LHCN-M2 (cell line): ENCODE data around the gene RAB44. TPM values are rescaled to one million over a fixed set of nuclear protein-coding genes. Genes with fewer than 3 reads are reported as not detected.
"Not testable (repeated sequence)": the region's sequence is repeated elsewhere in the genome, so short reads cannot be mapped to it uniquely, and the experiment has no call there.

Source experiments
- DNase-seq: peaks from one replicate; pipeline ENCODE4 v3.0.0-alpha.2; 2012; ENCODE audit warnings: low read depth
- total RNA-seq: library from RNA; depleted of rRNA; stranded (reverse); fragments of >200 nt; gene quantifications from 2 replicates; pipeline ENCODE4 v1.2.3, GENCODE V29; 2014

RAB44 gene
- total RNA-seq, 1 experiment from 2014 or later: not detected

DNA sequence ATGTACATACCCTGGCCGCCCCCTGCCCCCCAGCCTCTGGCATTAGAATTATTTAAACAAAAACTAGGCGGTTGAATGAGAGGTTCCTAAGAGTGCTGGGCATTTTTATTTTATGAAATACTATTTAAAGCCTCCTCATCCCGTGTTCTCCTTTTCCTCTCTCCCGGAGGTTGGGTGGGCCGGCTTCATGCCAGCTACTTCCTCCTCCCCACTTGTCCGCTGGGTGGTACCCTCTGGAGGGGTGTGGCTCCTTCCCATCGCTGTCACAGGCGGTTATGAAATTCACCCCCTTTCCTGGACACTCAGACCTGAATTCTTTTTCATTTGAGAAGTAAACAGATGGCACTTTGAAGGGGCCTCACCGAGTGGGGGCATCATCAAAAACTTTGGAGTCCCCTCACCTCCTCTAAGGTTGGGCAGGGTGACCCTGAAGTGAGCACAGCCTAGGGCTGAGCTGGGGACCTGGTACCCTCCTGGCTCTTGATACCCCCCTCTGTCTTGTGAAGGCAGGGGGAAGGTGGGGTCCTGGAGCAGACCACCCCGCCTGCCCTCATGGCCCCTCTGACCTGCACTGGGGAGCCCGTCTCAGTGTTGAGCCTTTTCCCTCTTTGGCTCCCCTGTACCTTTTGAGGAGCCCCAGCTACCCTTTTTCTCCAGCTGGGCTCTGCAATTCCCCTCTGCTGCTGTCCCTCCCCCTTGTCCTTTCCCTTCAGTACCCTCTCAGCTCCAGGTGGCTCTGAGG is 11.5 kb upstream of the RAB44 start:
- no peak for DNase-seq

DNA sequence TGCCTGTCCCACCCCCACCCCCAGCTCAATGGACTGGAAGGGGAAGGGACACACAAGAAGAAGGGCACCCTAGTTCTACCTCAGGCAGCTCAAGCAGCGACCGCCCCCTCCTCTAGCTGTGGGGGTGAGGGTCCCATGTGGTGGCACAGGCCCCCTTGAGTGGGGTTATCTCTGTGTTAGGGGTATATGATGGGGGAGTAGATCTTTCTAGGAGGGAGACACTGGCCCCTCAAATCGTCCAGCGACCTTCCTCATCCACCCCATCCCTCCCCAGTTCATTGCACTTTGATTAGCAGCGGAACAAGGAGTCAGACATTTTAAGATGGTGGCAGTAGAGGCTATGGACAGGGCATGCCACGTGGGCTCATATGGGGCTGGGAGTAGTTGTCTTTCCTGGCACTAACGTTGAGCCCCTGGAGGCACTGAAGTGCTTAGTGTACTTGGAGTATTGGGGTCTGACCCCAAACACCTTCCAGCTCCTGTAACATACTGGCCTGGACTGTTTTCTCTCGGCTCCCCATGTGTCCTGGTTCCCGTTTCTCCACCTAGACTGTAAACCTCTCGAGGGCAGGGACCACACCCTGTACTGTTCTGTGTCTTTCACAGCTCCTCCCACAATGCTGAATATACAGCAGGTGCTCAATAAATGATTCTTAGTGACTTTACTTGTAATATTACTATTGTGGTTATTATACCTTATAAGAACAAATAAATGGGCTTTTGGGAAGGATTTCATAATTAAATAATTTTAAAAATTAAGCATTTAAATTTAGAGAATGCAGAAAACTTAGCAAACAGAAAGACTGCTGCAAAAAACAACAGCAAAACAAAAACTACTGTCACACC is 10.7 kb upstream of the RAB44 start:
- DNase-seq: no peak

DNA sequence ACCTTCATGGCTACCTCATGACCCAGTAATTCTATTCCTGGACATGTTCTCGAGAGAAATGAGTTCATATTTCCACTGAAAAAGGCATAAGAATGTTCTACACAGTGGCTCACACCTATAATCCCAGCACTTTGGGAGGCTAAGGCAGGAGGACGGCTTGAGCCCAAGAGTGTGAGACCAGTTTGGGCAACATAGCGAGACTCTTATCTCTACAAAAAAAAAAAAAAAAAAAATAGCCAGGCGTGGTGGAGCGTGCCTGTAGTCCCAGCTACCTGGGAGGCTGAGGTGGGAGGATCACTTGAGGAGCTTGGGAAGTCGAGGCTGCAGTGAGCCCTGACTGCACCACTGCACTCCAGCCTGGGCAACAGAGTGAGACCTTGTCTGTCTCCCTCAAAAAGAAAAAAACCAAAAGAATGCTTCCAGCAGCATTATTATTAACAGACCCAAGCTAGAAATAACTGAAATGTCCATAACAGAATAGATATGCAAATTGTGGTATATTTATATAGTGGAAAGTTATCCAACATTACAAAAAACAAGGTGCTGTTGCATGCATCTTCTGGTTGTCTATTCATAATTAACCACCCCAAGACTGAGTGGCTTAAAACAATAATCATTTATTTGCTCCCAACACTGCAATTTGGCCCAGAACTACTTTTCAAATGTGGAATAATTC is 9.4 kb upstream of the RAB44 start:
- DNase-seq: peak; percentile 37

DNA sequence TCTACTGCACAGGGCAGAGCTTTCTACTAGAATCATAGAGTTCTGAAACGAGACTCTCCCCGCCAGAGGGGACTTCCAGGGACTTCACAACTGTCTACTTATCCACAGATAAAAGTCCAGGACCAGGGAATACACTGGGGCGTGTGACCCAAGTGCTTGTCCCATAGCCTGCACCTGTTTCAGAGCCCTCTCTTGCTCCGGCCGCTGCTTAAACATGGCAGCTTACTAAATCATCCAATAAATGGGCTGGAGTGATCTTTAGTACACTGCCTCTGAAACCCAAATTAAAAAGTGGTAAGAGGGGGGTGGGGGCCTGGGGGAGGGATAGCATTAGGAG is 8.9 kb upstream of the RAB44 start:
- no peak for DNase-seq

DNA sequence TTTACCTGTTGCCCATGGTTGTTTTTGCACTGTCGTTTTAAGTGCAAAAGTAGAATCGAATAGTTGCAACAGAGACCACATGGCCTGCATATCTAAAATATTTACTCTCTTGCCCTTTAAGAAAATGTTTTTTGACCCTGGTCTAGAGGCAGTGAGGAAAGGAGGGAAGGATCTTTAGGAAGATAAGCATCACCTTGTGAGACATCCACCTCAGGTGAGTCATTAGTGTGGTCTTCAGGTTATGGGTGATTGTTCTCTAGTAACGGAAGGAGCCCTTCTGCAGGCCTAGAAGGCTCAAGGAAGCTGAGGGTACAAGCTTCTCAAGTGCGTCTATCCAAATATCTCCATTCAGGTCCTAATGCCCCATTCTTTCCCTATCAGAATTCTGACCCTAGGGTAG is 6.6 kb upstream of the RAB44 start:
- DNase-seq: no peak

DNA sequence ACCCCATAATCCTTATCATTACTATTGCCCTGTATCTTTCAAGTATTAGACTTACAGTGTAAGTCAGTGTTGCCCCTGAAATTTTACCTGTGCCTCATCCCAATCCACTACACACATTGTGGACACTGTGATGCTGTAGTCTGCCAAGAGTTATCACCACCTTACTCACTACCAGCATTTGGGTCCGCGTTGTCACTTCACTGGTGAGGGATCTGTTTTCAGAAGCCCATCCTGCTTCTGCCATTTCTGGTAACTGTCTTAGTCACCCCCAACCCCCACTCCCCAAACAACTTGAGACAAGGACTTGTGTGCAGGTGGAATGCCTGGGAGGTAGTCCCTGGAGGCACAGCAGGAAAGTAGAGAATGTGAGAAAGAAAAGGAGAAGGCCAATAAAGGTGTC is 6.0 kb upstream of the RAB44 start:
- no peak for DNase-seq

DNA sequence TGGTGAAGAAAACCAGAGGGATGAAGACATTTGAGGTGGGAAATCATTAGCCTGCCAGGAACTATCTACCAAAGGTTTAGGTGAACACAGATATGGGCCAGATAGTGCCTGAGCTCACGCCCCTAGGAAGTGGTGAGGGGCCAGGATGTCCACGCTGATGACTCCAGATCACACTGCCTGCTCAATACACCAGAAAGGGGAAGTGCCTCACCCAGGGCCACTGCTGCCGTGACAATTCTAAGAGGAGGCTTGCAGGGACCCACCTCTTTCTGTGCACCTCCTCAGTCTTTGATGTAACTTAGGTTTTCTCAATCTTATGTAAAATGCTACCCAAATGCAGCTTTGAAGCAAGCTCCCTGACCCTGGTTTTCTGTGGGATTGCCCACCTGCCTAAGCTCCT is 5.4 kb upstream of the RAB44 start:
- DNase-seq: no peak

DNA sequence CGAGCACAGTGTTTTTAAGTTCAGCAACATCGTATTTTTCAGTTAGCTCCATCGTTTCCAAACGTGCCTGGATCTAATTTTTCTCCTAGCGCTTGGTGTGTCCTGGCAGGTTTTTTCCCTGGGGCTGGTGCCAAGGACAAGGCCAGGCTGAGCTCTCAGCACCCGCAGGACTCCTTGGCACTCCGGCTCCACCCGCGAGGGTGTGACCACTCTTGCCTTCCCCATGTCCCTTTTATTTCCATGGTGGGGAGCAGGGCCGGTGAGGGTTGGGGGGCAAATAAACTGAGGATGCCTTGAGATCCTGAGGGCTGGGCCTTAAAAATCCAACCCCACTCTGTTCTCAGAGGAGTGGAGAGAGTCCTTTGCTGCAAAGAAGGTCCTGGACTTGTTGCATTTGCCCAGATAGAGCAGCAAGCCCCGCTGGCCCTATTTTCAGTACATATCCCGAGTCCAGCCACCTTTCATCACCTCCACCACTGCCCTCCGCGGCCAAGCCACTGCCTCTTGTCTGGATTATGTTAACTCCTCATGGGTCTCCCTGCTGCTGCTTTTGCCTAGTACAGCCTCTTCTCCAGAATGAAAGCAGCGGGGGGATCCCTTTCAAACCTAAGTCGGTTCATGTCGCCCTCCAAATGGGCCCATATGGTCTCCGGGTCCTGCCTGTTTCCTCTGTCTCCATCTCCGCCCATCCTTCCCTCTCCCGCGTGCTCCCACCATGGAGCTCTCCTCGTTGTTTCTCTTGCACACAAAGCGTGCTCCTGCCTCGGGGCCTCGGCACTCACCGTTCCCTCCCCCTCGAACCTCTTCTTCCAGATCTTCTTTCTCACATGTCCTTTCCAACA is 4.5 kb upstream of the RAB44 start:
- no peak for DNase-seq

DNA sequence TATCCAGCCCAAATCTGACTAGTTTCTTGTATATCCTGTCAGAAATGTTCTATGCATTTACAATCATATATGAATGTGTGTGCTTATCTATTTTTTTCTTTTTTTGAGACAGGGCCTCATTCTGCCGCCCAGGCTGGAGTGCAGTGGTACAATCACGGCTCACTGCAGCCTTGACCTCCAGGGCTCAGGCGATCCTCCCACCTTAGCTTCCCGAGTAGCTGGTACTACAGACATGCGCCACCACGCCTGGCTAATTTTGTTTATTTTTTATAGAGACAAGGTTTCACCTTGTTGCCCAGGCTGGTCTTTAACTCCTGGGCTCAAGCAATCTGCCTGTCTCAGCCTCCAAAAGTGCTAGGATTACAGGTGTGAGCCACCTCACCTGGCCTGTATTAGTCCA is 3.0 kb upstream of the RAB44 start:
- no peak for DNase-seq

DNA sequence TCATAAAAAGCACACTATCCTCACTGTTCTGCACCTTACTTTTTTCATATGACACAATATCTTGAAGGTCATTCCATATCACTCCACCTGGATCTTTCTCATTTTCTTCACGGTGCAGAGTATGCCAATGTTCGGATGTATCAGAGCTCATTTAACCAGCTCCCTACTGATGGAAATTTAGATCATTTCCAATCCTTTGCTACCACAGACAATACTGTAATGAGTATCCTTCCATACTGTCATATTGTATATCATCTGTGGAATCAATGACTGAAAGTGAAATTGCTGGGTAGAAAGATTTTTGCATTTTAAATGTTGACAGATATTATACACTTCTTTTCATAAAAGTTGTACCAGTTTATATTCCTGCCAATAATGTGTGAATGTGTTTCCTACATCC is 2.2 kb upstream of the RAB44 start:
- DNase-seq: no peak

DNA sequence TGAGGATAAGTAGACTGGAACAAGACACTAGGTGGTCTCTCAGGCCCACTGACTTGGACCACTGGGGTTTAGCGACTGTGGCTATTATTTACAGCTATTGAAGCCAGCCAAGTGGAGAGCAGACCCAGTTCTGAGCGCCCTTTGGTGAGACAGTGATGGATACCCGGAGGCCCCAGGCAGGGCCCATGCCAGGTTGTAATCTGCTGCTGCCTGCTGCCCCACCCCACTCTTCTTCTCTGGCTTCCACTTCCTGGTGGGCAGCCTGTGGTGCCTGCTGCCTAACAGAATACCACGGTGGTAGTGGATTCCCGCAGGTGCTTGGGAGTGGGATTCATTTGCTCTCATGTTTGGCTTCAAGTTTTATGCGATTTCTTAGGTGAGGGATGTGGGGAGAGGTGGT is 570 bp downstream of the RAB44 start:
- no peak for DNase-seq

DNA sequence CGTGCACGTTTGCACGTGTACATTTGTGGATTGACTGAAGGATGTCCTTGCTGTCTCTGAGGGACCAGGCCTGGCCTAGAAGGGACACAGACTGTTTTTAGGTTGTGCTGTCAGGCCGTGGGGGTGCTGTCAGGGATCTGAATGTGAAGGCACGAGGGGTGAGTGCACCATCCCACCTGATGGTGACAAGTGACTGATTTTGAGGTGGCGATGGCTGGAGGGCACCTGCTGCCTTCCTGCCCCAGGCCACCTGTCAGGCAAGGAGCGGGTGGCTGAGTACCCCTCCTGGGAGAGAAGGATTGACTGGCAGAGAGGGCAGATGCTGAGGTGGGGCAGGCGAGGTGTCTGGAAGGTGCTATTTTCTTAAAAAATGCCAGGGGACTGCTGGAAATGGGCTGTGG is 1.2 kb downstream of the RAB44 start:
- no peak for DNase-seq

DNA sequence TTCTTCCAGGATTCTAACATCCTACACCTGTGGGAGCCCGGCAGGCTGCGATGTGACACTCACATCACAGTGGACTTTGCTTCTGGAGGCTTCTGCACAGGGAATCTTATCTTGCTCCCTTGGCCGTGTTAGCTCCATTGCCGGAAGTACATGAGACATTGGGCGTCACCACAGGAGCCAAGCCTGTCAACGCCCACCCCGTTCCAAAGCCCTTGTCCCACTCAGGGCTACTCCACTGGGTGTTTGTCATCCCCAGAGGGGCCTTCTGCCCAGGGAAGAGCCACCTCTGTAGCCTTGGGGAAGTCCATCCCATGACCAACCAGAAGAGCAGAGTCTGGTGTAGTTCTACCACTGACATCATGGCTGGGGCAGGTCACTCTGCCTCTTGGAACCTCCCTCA is 1.7 kb downstream of the RAB44 start:
- no peak for DNase-seq

DNA sequence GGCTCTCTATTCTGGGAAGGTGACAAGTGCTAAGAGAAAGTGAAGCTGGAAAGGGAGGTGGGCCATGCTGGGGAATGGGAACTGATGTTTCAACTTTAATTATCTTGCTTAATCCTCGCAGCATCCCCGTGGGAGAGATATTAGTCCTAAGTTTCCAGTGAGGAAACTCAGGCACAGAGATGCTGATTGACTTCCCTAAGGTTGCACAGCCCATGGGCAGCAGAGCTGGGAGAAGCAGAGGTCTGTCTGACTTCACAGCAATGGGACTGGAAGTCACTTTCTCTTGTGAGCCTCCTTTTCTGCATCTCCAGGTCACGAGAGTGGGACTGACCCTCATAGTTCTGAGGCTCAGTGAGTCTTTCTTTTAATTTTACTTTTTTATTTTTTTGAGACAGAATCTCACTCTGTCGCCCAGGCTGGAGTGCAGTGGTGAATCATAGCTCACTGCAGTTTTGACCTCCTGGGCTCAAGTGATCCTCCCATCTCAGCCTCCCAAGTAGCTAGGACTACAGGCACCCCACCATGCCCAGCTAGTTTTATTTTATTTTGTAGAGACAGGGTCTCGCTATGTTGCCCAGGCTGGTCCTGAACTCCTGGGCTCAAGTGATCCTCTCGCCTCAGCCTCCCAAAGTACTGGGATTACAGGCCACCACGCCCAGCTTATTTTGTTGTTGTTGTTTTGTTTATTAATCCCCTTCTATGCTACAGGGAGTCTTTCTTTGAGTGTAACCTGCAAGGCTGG is 2.6 kb downstream of the RAB44 start:
- no peak for DNase-seq

DNA sequence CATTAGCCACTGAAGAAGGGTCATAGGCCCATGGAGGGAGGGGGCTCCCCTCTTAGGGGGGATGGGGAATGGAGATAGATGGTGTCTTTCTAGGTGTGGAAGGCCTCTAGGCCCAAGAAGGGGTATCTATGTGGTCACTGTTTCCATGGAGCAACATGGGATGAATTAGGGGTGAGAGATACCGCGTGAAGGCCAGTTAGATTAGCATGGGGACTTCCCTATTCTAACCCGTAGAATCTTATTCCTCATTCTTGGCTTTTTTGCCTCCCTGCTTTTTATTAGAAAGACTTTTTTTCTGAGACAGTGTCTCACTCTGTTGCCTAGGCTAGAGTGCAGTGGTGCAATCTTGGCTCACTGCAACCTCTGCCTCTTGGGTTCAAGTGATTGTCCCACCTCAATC is 3.2 kb downstream of the RAB44 start:
- no peak for DNase-seq

DNA sequence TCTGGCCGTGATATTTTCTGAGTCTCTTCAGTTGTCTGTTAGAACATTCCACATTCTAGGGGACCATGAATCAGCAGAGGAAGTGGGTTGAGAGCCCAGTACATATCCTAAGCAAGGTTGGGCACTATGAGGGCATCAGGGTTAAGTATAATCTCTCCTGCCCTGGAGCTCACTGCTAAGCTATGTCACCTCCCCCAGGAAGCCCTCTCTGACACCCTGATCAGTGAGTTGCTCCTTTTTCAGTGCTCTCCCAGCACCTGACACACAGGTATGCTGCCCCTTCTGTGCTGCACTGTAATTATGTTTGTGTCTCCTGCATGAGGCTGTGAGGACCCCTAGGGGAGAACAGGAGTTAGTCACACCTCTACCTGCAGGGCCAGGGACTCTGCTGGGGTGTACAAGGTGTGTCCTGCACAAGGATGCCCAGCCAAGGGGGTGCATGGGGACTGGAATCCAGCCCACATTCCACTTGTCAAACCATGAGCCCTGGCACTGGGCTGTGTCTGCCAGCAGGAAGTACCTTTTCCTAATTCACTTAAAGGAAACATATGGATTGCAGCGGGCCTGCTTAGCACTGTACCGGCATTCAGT is 3.9 kb downstream of the RAB44 start:
- peak; percentile 78 for DNase-seq

DNA sequence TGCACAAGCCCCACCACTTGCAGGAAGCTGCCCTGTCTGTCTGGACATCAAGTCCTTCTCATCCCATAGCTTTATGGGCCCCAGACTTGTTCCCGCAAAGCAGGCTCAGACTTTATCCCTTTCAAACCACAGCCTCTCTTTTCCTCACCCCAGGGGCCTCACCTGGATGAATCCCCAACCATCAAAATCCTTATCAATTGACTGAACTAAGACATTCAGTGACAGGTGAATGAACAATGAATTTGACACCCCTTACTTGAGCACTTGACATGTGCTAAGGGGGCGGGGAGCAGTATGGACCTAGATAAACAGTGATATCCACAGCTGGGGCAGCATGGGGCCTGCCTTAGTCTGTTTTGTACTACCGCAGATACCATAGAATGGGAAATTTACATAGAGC is 5.0 kb downstream of the RAB44 start:
- no peak for DNase-seq

DNA sequence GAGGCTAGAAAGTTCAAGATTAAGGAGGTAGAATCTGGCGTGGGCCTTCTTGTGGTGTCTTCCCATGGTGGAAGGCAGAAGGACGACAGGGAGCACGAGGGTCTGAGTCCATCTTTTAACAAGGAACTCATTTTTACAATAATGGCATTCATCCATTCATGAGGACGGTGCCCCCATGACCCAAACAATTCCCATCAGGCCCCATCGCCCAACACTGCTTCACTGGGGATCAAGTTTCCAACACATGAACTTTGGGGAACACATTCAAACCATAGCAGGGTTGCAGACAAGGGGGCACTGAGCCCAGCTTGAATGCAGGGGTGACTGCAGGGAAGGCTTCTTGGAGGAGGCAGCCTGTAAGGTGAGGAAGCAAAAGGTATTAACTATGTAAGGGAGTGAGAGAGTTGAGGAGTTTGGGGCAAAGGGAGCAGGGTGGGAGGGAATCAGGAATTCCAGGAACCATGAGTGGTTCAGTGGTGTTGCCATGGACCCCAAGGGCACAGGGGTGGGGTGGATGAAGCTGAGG is 5.5 kb downstream of the RAB44 start:
- no peak for DNase-seq

DNA sequence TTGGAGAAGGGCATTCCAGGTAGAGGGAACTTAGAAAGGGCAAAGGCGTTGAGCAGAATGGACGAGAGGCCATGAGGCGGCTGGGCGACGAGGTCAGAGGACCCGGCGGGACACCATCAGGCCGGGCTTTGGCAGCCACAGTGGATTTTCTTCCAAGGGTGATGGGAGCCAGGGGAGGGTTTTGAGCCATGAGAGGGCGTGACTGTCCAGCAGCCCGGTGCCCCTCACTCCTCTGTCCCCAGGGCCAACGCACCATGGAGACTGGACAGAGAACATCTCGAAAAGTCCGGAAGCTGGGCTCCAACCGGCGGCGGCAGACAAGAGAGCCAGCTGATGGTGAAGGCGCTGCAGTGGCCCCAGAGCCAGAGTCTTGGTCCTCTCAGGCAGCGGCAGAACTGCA is 6.4 kb downstream of the RAB44 start:
- DNase-seq: no peak

DNA sequence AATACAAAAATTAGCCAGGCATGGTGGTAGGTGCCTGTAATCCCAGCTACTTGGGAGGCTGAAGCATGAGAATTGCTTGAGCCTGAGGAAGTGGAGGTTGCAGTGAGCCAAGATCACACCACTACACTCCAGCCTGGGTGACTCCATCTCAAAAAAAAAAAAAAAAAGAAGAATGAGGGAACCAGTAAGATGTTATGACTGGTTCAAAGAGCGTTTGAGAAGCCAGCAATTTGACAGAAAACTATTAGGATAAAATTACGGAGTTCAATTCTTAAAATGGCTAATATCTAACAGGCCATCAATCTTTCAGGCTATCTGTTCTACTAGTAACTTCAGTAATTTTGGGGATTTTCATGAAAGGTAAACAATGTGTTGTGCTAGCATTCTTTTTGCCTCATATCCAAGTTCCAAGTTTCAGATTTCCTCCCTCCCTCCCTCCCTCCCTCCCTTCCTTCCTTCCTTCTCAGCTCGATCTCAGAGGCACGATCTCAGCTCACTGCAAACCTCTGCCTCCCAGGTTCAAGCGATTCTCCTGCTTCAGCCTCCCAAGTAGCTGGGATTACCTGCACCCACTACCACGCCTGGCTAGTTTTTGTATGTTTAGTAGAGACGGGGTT is 7.4 kb downstream of the RAB44 start:
- not testable (repeated sequence) for DNase-seq
